Suprapubic skin (tissue), 4 donors: Measurements from ENCODE around the gene TECTA.

Experiments
- EP300 ChIP-seq: sonication (generic); formaldehyde crosslinking; IDR thresholded peaks from one replicate; pipeline ENCODE4 v1.6.1; 2017; ENCODE audit warnings: antibody characterized with exemption
- POLR2A ChIP-seq, 2 donors: fragments of 450-650 bp; IDR thresholded peaks; one replicate each; pipeline ENCODE4 v1.6.1; 2017; ENCODE audit warnings: antibody characterized with exemption in 2 of 2, mild to moderate bottlenecking in 2 of 2, moderate library complexity in 2 of 2
- POLR2AphosphoS5 ChIP-seq, 3 donors: sonication (generic); formaldehyde crosslinking; IDR thresholded peaks; one replicate each; pipeline ENCODE4 v1.6.1; 2017; ENCODE audit warnings: antibody characterized with exemption in 3 of 3
- TF ChIP-seq, protein P1 (sequence below), 2 donors: fragments of 200-600 bp in 1 of 2; fragments of 450-650 bp in 1 of 2; sonication (generic) in 1 of 2; IDR thresholded peaks; one replicate each; pipeline ENCODE4 v1.5.1; 2016 to 2019; ENCODE audit warnings: antibody characterized with exemption in 2 of 2, mild to moderate bottlenecking in 1 of 2, moderate library complexity in 1 of 2

DNA sequence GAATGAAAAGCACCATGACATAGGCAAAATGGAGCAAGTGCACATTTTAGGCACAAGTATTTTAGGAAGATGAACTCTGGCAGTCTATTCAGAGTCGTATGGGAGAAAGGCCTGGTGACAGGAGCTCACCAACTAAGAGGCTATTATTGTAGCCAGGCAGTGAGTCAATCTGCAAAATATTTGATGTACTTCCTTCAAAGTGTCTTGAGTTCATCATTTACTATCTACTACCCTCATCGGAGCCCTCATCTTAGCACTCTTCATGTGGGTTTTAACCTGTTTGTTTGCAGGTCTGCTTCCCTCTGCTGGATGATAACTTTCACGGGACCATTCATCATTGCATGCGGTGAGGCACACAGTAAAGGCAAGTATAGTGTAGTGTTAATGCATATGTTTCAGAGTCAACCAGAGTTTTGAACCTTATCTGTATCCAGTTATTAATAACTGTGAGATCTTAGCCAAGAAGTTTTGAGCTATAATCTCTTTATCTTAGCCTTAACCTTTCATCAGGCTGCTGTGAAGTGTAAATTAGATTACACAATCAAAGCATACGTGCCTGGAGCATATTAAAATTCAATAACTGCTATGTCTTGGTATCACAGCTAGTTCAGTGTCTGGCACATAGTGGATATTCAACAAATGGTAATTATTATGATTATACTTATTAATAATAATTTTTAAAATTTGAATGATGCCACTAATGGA is 120.6 kb downstream of the TECTA start:
- no peak for TF ChIP-seq POLR2A (IDR thresholded peaks at IDR 0.05)
- TF ChIP-seq, protein P1, sequence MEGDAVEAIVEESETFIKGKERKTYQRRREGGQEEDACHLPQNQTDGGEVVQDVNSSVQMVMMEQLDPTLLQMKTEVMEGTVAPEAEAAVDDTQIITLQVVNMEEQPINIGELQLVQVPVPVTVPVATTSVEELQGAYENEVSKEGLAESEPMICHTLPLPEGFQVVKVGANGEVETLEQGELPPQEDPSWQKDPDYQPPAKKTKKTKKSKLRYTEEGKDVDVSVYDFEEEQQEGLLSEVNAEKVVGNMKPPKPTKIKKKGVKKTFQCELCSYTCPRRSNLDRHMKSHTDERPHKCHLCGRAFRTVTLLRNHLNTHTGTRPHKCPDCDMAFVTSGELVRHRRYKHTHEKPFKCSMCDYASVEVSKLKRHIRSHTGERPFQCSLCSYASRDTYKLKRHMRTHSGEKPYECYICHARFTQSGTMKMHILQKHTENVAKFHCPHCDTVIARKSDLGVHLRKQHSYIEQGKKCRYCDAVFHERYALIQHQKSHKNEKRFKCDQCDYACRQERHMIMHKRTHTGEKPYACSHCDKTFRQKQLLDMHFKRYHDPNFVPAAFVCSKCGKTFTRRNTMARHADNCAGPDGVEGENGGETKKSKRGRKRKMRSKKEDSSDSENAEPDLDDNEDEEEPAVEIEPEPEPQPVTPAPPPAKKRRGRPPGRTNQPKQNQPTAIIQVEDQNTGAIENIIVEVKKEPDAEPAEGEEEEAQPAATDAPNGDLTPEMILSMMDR (IDR thresholded peaks at IDR 0.05): no peak
- TF ChIP-seq POLR2AphosphoS5 (IDR thresholded peaks at IDR 0.05): no peak
- TF ChIP-seq EP300: no peak
